Stimulated activated CD4-positive, alpha-beta T cell treated with anti-CD3 and anti-CD28 coated beads, Interleukin-4, amount 100 ng/mL, for 24 hours (primary cell): ENCODE data around the gene C1QA.
A peak's percentile ranks its signal among the peaks of the same experiment; 100 is the strongest.

ENCODE experiments used
- DNase-seq: peaks from one replicate; pipeline ENCODE4 v3.0.0-alpha.2; 2020

The C1QA gene, protein sequence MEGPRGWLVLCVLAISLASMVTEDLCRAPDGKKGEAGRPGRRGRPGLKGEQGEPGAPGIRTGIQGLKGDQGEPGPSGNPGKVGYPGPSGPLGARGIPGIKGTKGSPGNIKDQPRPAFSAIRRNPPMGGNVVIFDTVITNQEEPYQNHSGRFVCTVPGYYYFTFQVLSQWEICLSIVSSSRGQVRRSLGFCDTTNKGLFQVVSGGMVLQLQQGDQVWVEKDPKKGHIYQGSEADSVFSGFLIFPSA

DNA sequence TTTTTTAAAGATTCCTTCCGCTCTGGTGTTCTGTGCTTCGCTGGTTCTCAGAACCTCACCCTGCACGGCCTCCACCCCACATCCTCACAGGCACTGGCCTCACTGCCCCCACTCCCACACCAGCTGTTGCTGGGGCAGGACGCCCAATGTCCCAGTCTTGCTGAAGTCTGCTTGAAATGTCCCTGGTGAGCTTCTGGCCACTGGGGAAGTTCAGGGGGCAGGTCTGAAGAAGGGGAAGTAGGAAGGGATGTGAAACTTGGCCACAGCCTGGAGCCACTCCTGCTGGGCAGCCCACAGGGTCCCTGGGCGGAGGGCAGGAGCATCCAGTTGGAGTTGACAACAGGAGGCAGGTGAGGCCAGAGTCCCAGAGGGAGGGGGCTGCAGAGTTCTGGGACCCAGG lies at the start of gene C1QA:
TSS of gene C1QA (plus strand) at position 276 of the 400 bp plus-strand sequence. CDS start 989 bp downstream, outside the sequence.
- no peak for DNase-seq

DNA sequence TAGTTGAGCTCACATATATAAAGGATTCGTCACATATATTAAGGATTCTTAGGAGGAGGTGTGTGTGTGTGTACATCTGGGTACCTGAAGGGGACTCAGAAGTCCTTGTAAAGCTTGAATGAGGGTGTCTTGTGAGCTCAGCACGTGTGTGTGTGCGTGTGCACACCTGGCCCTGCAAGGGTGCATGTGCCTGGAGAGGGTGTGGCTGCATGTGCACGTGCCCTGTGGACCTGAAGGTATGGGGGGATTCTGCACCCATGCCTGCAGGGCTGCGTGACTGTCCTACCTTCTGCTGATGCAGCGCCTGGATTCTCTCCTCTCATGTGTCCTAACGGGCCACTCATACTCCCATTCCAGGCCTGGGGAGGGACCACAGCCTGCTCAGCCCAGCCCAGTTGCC lies 49.2 kb upstream of the C1QA start:
- DNase-seq: no peak

DNA sequence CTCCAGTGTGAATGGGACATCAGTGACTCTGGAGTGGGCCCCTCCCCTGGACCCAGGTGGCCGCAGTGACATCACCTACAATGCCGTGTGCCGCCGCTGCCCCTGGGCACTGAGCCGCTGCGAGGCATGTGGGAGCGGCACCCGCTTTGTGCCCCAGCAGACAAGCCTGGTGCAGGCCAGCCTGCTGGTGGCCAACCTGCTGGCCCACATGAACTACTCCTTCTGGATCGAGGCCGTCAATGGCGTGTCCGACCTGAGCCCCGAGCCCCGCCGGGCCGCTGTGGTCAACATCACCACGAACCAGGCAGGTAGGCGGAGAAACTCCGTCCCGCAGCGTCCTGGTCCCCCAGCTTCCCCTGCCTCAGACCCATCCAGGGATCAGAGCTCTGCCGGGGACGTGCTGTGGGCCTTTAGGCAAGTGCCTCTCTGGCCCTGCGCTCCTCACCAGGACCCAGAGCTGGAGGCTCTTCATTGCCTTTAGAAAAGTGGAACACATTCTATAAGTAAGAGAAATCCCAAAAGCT lies 47.5 kb upstream of the C1QA start:
- no peak for DNase-seq

DNA sequence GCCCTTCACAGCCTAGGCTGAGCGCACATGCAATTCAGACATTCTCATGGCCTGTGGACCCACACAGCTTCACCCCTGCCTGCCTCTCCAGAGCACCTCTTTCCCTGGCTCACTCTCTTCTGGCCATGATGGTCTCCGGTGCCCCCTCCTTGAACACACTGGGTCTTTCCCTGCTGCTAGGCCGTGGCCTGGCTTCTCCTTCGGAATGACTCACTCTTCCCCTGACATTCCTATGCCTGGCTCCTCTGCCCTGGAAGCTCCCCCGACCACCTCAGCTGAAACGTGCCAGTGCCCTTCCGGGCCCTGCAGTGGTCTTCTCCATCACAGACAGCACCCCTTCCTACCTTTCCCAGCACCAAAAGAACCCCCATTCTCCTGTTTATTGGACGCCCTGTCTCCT lies 44.9 kb upstream of the C1QA start:
- no peak for DNase-seq

DNA sequence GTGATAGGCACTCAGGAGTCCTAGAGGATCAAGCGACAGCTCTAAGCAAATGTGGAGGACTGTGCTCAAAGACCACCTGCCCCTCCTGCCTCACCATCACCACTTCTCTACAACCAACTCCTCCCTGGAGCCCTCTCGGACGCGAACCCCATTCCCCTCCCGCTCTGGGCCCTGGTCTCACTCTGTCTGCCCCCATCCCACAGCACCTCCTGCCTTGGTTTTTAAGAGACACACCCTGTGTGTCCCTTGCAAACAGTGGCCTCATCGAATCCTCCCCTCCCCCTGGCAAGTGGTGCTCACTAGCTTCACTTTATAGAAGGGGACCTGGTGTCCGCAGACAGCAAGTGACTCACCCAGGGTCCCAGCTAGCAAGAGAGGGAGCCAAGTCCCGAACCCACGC lies 44.4 kb upstream of the C1QA start:
- no peak for DNase-seq

DNA sequence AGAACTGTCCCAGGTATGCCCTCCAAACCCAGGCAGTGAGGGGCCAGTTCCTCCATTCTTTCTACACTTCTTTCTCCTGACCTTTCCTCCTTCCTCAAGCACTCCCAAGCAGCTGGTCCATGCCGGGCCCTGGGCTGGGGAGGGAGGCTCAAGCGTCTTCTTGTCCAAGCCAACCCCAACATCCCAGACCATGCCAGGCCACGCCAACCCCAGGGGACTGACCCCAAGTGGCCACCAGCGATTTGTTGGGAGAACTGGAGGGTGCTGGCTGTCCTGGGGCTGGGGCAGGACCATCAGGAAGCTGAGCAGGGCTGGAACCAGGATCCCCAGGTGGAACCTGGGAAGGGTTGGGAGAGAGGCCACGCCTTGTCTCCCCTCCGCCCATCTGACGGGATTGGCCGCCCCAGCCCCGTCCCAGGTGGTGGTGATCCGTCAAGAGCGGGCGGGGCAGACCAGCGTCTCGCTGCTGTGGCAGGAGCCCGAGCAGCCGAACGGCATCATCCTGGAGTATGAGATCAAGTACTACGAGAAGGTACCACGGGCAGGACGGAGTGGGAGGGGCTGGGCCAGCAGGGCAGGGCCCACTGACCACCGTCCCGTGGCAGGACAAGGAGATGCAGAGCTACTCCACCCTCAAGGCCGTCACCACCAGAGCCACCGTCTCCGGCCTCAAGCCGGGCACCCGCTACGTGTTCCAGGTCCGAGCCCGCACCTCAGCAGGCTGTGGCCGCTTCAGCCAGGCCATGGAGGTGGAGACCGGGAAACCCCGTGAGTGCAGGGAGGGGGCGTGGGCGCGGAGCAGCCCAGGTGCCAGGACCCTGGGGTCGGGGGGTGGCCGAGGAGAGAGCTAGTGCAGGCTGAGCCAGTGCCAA lies 43.3 kb upstream of the C1QA start:
- DNase-seq: no peak

DNA sequence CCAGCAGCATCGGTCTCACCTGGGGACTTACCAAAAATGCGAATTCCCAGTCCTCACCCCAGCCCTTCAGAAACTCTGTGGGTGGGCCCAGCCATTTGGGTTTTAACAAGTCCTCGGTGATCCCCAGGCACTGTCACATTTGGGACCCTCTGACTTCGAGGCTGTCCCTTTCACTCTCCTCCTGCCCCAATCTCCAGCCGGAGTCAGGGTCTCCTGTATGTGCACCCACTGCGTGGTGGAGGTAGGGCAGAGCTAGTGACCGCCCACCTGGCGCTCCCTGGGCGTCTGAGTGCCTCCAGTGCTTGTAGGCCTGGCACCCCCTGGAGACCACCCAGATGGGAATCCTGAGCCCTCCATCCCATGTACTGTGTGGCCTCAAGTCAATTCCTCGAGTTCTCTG lies 42.0 kb upstream of the C1QA start:
- DNase-seq: no peak

DNA sequence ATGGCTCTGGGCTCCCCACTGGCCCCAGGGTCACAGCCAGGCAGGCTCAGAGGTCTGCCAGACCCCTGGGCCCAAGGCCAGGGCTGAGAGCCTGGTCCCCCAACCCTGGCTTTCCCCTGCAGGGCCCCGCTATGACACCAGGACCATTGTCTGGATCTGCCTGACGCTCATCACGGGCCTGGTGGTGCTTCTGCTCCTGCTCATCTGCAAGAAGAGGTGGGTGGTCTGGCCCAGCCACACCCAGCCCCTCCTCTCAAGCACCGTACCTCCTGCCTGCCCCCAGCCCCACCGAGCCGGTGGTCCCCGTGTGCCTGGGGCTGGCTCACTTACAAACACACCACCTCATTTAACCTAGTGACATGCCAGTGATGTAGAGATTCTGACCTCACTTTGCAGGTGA lies 41.3 kb upstream of the C1QA start:
- DNase-seq: no peak

DNA sequence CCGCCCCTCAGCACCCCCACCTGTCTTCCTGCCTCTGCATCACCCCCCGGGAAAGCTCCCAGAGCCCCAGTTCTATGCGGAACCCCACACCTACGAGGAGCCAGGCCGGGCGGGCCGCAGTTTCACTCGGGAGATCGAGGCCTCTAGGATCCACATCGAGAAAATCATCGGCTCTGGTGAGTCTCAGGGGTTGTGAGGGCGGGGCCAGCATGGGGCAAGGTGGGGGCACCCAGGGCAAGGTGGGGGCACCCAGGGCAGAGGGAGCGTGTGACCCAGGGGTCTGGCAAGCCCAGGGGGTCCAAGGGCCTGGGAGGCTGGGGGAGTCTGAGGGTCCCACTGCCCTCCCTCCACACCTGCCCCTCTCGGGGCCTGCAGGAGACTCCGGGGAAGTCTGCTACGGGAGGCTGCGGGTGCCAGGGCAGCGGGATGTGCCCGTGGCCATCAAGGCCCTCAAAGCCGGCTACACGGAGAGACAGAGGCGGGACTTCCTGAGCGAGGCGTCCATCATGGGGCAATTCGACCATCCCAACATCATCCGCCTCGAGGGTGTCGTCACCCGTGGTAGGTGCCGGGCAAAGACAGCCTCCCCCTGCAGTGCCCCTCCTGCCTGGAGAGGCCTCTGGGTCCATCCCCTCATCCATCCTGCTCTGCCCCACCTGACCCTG lies 39.0 kb upstream of the C1QA start:
- DNase-seq: no peak

DNA sequence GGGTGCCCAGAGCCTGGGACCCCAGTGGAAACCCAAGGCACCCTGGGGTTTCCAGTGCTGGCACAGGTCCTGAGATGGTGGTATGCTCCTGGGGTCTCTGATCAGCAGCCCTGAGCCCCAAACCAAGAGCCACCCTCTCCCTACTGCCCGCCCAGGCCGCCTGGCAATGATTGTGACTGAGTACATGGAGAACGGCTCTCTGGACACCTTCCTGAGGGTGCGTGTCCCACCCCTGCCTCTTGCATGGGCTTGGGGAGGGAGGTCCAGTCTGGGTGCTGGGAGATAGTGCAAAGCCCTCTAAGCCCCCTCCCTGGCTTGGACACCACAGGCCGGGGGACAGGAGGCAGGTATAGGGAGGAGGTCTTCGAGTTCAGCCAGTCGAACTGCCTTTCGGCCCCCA lies 38.4 kb upstream of the C1QA start:
- no peak for DNase-seq

DNA sequence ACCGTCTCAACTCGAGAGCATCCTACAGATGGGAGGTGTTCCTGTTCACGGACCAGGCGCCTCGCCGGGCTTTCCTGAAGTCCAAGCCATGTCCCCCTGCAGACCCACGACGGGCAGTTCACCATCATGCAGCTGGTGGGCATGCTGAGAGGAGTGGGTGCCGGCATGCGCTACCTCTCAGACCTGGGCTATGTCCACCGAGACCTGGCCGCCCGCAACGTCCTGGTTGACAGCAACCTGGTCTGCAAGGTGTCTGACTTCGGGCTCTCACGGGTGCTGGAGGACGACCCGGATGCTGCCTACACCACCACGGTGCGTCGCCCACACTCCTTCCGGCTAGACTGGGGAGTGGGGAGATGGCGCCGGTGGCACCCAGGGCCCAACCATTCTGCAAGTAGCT lies 37.7 kb upstream of the C1QA start:
- DNase-seq: no peak

DNA sequence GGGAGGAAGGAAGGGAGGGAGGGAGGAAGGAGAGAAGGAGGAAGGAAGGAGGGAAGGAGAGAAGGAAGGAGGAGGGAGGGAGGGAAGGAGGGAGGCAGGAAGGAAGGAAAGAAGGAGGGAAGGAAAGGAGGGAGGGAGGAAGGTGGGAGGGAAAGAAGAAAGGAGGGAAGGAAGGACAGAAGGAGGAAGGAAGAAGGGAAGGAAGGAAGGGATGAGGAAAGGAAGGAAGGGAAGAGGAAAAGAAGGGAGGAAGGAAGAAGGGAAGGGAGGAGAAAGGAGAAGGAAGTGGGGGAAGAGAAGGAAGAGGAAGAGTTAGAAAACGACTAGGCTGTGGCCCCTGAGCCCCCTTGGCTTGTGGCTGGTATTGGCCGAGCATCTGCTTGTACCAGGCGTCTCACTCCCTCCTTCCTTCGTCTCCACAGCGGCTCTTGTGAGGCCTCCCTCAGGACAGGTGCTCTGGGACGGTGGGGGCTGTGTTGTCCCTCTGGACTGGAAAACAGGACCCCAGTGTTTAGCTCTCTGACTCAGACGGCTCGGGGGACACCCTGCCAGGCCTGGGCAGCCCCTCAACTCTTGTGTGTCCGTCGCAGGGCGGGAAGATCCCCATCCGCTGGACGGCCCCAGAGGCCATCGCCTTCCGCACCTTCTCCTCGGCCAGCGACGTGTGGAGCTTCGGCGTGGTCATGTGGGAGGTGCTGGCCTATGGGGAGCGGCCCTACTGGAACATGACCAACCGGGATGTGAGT lies 36.2 kb upstream of the C1QA start:
- DNase-seq: no peak

DNA sequence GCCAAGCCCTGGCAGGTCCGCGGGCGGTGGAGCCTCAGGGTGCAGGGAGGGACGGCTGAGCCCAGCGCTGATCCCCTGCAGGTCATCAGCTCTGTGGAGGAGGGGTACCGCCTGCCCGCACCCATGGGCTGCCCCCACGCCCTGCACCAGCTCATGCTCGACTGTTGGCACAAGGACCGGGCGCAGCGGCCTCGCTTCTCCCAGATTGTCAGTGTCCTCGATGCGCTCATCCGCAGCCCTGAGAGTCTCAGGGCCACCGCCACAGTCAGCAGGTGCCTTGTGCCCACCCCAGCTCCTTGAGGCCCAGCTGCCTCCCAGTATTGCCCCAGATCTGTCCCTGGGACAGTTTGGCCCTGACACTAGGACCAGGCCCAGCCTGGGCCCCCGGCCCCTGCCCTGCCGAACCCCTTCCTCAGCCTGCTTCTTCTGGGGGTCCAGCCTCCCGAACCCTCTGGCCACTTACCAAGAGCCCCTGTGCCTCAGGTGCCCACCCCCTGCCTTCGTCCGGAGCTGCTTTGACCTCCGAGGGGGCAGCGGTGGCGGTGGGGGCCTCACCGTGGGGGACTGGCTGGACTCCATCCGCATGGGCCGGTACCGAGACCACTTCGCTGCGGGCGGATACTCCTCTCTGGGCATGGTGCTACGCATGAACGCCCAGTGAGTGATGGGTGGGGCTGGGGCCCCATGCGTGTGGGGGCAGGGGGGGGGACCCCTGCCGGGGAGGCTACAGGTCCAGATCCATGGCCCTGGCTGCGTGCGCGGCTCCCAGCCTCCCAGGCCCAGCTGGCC lies 35.4 kb upstream of the C1QA start:
- DNase-seq: no peak

DNA sequence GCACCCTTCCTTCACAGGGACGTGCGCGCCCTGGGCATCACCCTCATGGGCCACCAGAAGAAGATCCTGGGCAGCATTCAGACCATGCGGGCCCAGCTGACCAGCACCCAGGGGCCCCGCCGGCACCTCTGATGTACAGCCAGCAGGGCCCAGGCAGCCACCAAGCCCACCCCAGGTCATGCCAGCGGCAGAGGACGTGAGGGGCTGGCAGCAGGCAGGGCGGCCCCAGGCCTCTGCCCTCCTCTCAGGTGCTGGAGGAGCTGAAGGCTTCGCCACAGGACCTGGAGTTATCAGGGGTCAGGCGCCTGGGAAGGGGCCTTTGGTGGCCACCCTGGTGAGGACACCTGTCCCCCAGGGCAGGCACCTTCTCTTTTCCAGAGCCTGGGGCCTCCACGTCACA lies 34.8 kb upstream of the C1QA start:
- DNase-seq: no peak

DNA sequence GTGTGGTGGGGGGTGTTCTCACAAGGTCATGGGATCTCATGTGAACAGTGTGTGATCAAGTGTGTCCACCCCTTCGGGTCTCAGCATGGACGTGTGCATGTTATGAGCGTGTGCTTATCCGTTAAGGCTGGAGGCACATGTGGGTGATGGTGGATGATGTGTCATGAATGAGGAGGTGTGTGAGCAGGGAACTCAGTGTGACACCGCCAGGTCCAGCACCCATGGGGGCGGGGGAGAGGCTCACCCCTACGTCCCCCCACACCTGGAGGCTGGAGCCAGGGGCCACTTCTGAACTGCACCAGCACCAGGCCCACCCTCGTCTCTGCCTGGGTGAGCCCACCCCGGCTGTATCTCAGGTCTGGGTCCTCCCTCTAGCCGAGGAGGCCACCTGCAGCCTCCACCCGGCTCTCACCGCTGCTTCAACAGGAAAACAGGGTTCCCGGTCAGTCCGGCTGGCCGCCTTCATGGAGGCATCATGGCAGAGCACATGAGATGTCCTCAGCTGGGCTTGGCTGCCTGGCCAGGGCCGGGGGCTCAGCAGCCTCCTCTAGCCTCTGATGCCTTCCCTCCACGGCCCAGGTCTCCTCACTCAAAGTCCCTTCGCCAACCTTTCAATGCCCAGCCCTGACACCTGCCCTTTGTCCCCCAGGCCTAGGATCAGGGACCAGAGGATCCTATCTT lies 34.2 kb upstream of the C1QA start:
- DNase-seq: no peak

DNA sequence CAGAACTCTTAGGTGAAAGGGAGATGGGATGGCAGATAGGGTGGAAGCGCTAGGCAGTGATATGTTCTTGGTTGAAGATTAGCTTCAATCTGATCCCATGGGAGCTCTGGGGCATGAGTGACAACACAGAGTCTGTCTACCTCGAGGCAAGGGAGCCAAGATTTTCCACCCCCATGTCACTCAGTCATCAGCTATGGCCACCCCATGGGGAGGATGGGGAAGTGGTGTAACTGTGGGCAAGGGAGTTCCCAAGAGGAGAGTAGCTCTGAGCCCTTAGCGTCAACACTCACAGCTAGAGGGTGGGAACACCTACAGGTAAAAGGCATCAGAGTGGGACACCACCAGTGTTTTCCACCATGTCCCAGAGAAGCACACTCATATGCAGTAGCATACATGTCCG lies 30.3 kb upstream of the C1QA start:
- no peak for DNase-seq

DNA sequence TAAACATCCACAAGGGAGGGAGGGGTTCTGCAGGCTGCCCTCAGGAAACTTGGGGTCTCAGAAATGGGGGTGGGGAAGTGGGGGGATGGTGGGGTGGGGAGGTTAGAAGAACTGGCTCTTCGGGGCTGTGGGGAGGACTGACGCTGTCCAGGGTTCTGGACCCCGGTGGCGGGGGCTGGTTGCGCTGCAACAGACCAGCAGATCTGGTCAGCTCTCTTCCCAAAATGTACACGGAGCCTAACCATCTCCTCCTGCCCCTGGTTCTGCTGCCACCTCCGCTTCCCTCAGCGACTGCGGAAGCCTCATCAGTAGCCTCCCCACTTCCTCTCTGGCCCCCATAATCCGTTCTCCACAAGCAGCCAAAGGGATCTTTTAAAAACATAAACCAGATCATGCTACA lies 29.3 kb upstream of the C1QA start:
- no peak for DNase-seq

DNA sequence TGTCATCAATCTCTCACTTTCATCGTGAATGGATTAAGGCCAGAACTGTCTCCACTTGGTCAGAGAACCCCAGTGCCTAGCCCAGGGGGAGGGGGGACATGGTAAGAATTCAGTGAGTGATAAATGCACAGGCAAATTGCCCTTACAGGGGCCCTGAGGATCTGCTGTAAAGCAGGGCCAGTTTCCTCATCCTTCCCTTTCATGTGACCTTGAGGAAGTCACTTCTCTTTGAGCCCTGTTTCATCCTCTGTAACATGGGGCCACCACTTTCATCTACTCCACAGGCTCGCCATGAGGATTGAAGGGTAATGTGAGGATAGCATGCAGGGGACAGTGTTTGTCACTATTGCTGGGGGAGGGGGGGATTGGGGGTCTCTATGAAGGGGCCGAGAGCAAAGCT lies 28.1 kb upstream of the C1QA start:
- no peak for DNase-seq

DNA sequence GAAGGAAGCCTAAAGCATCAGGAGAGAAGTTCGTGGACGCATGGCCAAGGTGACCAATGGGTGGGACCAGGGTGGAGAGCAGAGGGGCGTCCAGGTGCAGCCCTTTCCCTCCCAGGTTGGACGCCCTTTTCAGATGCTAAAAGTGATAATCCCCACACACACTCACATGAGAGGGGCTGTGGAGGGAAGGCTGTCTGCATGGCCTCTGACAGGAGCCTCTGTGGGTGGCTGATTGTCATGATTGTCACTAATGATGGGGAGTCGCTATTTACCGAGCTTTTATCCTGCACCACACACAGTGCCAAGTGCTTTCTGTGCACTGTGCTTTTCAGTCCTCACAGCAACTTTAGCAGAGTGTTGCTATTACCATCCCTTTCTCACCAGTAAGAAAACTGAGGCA lies 27.1 kb upstream of the C1QA start:
- no peak for DNase-seq

DNA sequence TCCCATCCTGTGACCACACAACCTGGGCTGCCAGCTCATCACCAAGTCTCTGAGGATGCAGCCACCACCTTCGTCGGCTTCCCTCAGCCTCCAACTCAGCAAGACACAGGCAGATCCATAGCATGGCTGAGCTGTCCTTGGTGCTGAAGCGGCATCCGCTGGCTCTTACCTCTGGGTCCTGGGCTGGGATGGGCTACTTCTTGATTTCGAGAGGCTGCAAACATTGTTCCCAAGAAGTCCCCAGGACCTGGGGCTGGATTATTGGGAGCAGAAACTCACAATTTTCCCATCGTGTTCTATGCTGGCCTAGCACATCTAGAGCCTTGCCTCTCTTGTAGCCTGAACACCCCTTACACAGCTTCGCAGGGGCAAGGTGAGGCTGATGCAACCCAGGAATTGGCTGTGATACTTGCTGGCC lies 24.9 kb upstream of the C1QA start:
- DNase-seq: peak; percentile 20
